Transverse colon (tissue), 3 donors: ENCODE measurements around the gene ATMIN.

Source experiments
- EP300 ChIP-seq: sonication (generic); formaldehyde crosslinking; IDR thresholded peaks from one replicate; pipeline ENCODE4 v1.6.1; 2017; ENCODE audit warnings: antibody characterized with exemption, low read depth
- POLR2A ChIP-seq: fragments of 450-650 bp; IDR thresholded peaks from one replicate; pipeline ENCODE4 v1.6.1; 2016; ENCODE audit warnings: antibody characterized with exemption, mild to moderate bottlenecking, moderate library complexity
- TF ChIP-seq, protein P1 (sequence below), 5 experiments: fragments of 200-600 bp in 3 of 5; fragments of 450-650 bp in 2 of 5; sonication (generic) in 3 of 5; IDR thresholded peaks; 1 replicate in 2 of 5; 2 replicates in 3 of 5; pipeline ENCODE4 v1.5.1; 2016 to 2017; ENCODE audit warnings: antibody characterized with exemption in 5 of 5, inconsistent platforms in 3 of 5, mild to moderate bottlenecking in 2 of 5, moderate library complexity in 1 of 5

DNA sequence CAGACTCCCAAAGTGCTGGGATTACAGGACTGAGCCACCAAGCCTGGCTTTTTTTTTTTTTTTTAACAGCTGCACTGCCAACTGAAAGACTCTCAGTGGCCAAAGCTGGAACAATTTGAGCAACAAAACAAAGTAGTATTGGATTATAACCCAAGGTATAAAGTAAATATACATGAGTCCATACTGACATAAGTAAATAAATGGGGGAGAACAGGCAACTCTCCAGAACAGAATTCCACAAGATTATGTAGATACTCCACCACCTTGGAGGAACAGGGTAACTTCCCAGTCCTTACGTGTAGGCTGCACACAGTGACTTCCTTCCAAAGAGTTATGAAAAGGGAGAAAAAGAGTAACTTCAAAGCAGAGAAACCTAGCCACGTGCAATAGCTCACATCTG is 44.7 kb upstream of the ATMIN start:
- TF ChIP-seq, protein P1, sequence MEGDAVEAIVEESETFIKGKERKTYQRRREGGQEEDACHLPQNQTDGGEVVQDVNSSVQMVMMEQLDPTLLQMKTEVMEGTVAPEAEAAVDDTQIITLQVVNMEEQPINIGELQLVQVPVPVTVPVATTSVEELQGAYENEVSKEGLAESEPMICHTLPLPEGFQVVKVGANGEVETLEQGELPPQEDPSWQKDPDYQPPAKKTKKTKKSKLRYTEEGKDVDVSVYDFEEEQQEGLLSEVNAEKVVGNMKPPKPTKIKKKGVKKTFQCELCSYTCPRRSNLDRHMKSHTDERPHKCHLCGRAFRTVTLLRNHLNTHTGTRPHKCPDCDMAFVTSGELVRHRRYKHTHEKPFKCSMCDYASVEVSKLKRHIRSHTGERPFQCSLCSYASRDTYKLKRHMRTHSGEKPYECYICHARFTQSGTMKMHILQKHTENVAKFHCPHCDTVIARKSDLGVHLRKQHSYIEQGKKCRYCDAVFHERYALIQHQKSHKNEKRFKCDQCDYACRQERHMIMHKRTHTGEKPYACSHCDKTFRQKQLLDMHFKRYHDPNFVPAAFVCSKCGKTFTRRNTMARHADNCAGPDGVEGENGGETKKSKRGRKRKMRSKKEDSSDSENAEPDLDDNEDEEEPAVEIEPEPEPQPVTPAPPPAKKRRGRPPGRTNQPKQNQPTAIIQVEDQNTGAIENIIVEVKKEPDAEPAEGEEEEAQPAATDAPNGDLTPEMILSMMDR (IDR thresholded peaks at IDR 0.05), result no peak
- TF ChIP-seq EP300 (no peak), POLR2A (no peak)
